GM23248 (cell line): ENCODE data around the gene SLC28A3. TPM values are rescaled to one million over a fixed set of nuclear protein-coding genes. Genes with fewer than 3 reads are reported as not detected.

Source experiments
- DNase-seq: peaks from one replicate; pipeline ENCODE4 v3.0.0-alpha.2; 2015
- H2AFZ ChIP-seq: fragments of 200-600 bp; sonication (generic); 2 replicates; pipeline ENCODE4 v1.6.1; 2016; ENCODE audit warnings: antibody characterized with exemption
- H3F3A ChIP-seq: fragments of 200-600 bp; sonication (generic); 2 replicates; pipeline ENCODE4 v1.6.1; 2016; ENCODE audit warnings: mild to moderate bottlenecking, antibody characterized with exemption, mixed run types; ENCODE audit not compliant: insufficient read depth
- H3K27ac ChIP-seq: fragments of 200-600 bp; sonication (generic); 2 replicates; pipeline ENCODE4 v1.5.1; 2016; ENCODE audit warnings: mild to moderate bottlenecking
- H3K27me3 ChIP-seq: fragments of 200-600 bp; sonication (generic); replicated peaks from 2 replicates; pipeline ENCODE4 v1.6.1; 2016; ENCODE audit warnings: mild to moderate bottlenecking; ENCODE audit not compliant: insufficient read depth
- H3K36me3 ChIP-seq: fragments of 200-600 bp; sonication (generic); 2 replicates; pipeline ENCODE4 v1.6.1; 2016; ENCODE audit warnings: low read depth, mild to moderate bottlenecking
- H3K4me1 ChIP-seq: fragments of 200-600 bp; sonication (generic); 2 replicates; pipeline ENCODE4 v1.6.1; 2016; ENCODE audit warnings: mild to moderate bottlenecking; ENCODE audit not compliant: insufficient read depth
- H3K4me2 ChIP-seq: fragments of 200-600 bp; sonication (generic); one replicate; pipeline ENCODE4 v1.6.1; 2016; ENCODE audit warnings: mild to moderate bottlenecking; ENCODE audit not compliant: unreplicated experiment
- H3K4me3 ChIP-seq: fragments of 200-600 bp; sonication (generic); 2 replicates; pipeline ENCODE4 v1.5.1; 2016; ENCODE audit warnings: mild to moderate bottlenecking
- H3K79me2 ChIP-seq: fragments of 200-600 bp; sonication (generic); 2 replicates; pipeline ENCODE4 v1.6.1; 2016; ENCODE audit warnings: mild to moderate bottlenecking; ENCODE audit not compliant: insufficient read depth
- H3K9ac ChIP-seq: fragments of 200-600 bp; sonication (generic); 2 replicates; pipeline ENCODE4 v1.6.1; 2016; ENCODE audit warnings: mild to moderate bottlenecking
- H3K9me2 ChIP-seq: fragments of 200-600 bp; sonication (generic); 2 replicates; pipeline ENCODE4 v1.6.1; 2016; ENCODE audit warnings: mixed run types, mild to moderate bottlenecking, moderate library complexity; ENCODE audit not compliant: insufficient read depth
- H3K9me3 ChIP-seq: fragments of 200-600 bp; sonication (generic); one replicate; pipeline ENCODE4 v1.6.1; 2017; ENCODE audit warnings: low read depth
- H4K20me1 ChIP-seq: fragments of 200-600 bp; sonication (generic); 2 replicates; pipeline ENCODE4 v1.6.0; 2016; ENCODE audit not compliant: insufficient read depth
- EZH2 ChIP-seq: fragments of 200-600 bp; sonication (generic); IDR thresholded peaks from 2 replicates; pipeline ENCODE4 v1.6.1; 2018; ENCODE audit warnings: antibody characterized with exemption, mild to moderate bottlenecking; ENCODE audit not compliant: insufficient read depth, poor library complexity, severe bottlenecking
- EZH2phosphoT487 ChIP-seq: fragments of 200-600 bp; sonication (generic); IDR thresholded peaks from 2 replicates; pipeline ENCODE4 v1.6.1; 2018; ENCODE audit warnings: antibody characterized with exemption, moderate library complexity, mild to moderate bottlenecking, low read depth; ENCODE audit not compliant: insufficient read depth
- WGBS, 2 experiments: methylation state at CpG; one replicate each; pipeline ENCODE4 v1.1.6; 2015 to 2017; ENCODE audit warnings: low lambda C conversion rate in 2 of 2, low coverage in 1 of 2; ENCODE audit errors: missing lambda C conversion rate in 2 of 2; 5-methylcytosine and 5-hydroxymethylcytosine counted together
- in situ Hi-C: fragments of 300-500 bp; cut with MboI; formaldehyde crosslinking; loops from 2 replicates; pipeline ENCODE4 v1.15.0; 2020
- polyA plus RNA-seq: library from polyadenylated mRNA; unstranded; fragments of >200 nt; fragmentation: Nextera tagmentation; extraction: Ambion mirVana; gene quantifications from 2 replicates; pipeline ENCODE4 v1.2.1, GENCODE V29; 2016
- total RNA-seq: library from RNA; depleted of rRNA; stranded (reverse); fragments of >200 nt; shearing (Covaris generic); gene quantifications from 2 replicates; pipeline ENCODE4 v1.2.3, GENCODE V29; 2014

The SLC28A3 gene
- total and polyA plus RNA-seq, 2 experiments from 2014 or later = 0.11 to 0.32 TPM

GRCh38 chr9:84331119-84331809 is 9.3 kb downstream of the SLC28A3 start:
- Histone ChIP-seq H3K4me1 (no peaks in the 10 kb centered on the region), H3K9me2 (no peaks in the 10 kb centered on the region), H3F3A (no peaks in the 10 kb centered on the region), H3K4me2 (no peak overlapping the region), H3K4me3 (no peak overlapping the region), H3K27ac (no peak overlapping the region), H3K9me3 (no peaks in the 10 kb centered on the region), H2AFZ (peak overlapping the region; percentile 62; the same call in 1 of the 2 replicates), H4K20me1 (no peaks in the 10 kb centered on the region), H3K27me3 (no peaks in the 10 kb centered on the region), H3K9ac (no peak overlapping the region), H3K79me2 (no peaks in the 10 kb centered on the region), H3K36me3 (no peaks in the 10 kb centered on the region)
- in situ Hi-C loops = no loop called here
- DNase-seq = peak; percentile 43
- 30 to 43% methylated on average over 5 of the region's 5 CpGs for WGBS, 2 experiments
- no peak for TF ChIP-seq EZH2
- no peak for TF ChIP-seq EZH2phosphoT487

DNA sequence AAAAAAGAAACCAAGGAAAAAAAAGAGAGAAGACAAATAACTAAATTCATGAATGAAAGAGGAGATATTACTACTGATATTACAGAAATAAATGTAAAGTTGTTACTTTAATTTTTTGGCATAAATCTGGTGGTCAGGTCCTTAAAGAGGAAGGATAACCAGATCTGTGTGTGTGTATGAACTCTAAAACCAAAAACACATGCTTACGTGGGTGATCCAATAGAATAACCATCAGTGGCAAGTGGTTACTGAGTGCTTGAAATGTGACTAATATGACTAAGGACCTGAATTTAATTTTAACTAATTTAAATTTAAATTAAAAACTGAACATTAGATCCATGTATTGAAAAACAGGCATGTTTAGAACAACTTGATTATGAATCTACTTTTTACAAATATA is 10.3 kb downstream of the SLC28A3 start:
- no peak overlapping the region for H3K9ac ChIP-seq
- no peaks in the 10 kb centered on the region for H3K9me2 ChIP-seq
- WGBS, 2 experiments = 11 to 25% methylated on average over 1 of the region's 1 CpG
- no peaks in the 10 kb centered on the region for H3K9me3 ChIP-seq
- H3K4me3 ChIP-seq = no peak overlapping the region
- H4K20me1 ChIP-seq = no peaks in the 10 kb centered on the region
- H3K4me2 ChIP-seq = no peak overlapping the region
- no peak overlapping the region for H3K27ac ChIP-seq
- no peaks in the 10 kb centered on the region for H3F3A ChIP-seq
- no peaks in the 10 kb centered on the region for H3K79me2 ChIP-seq
- no peak for DNase-seq
- no peak overlapping the region for H2AFZ ChIP-seq
- no peaks in the 10 kb centered on the region for H3K27me3 ChIP-seq
- H3K4me1 ChIP-seq = no peaks in the 10 kb centered on the region
- no peak for TF ChIP-seq EZH2phosphoT487
- TF ChIP-seq EZH2 = no peak
- H3K36me3 ChIP-seq = no peaks in the 10 kb centered on the region
- in situ Hi-C loops = no loop called here

DNA sequence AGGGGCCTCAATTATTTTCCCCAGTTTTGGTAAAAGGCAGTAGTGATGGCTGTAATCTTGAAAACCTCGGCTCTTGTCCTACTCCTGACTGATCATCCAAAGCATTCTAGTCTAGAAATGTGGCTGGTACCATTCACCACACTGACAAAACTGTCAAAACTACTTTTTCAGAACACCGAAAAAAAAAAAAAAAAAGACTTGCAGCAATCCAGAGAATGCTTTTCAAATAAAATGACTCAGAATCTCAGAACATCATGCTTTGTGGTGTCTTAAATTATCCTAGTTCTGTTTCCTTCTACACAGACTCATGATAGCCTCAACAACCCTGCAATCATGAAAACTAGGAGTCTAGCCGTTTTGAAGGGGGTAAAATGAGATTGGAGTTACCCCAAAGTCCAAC is 13.4 kb downstream of the SLC28A3 start:
- Histone ChIP-seq H3K36me3 (no peaks in the 10 kb centered on the region), H3K4me2 (no peak overlapping the region), H3K4me3 (no peak overlapping the region), H3K9me3 (no peaks in the 10 kb centered on the region), H3F3A (no peaks in the 10 kb centered on the region), H3K9me2 (no peaks in the 10 kb centered on the region), H3K27ac (no peak overlapping the region), H3K79me2 (no peaks in the 10 kb centered on the region), H3K9ac (no peak overlapping the region), H3K27me3 (no peaks in the 10 kb centered on the region), H4K20me1 (no peaks in the 10 kb centered on the region), H2AFZ (no peak overlapping the region), H3K4me1 (no peaks in the 10 kb centered on the region)
- WGBS, 2 experiments = 68 to 74% methylated on average over 3 of the region's 3 CpGs
- no peak for DNase-seq
- in situ Hi-C loops = no loop called here
- TF ChIP-seq EZH2 = no peak
- no peak for TF ChIP-seq EZH2phosphoT487

DNA sequence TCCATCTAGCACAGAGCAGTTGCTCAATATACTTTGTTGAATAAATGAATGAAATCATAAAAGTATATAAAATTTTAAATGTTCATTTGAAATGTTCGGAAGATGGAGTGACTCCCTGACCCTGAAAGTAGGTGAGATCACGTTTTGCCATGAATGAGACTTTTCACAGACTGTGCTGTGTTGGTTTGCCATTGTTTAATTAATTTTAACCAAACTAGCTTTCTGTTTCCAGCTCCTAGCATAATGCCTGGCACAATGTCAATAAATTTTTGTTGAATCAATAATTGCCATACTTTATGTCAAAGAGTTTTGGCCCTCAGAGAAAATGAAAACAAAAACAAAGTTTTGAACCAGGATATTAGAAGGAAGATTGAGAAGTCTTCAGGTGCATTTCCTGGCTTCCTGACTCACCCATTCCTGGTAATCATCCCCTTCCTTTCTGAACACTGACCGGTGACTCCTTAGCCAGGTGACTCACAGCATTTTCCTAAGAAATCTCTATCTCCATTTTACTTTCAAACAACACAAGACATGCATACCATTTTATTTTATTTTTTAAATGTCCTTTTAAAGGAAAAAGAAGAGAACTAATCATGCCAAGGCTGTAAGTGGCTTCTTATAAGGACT is 15.1 kb downstream of the SLC28A3 start:
- H3K9ac ChIP-seq = no peak overlapping the region
- no peaks in the 10 kb centered on the region for H3K36me3 ChIP-seq
- H3K9me3 ChIP-seq = no peaks in the 10 kb centered on the region
- WGBS, 2 experiments = 60 to 72% methylated on average over 3 of the region's 3 CpGs
- H3F3A ChIP-seq = no peaks in the 10 kb centered on the region
- no peak overlapping the region for H3K4me2 ChIP-seq
- H4K20me1 ChIP-seq = no peaks in the 10 kb centered on the region
- no peak overlapping the region for H3K27ac ChIP-seq
- in situ Hi-C loops = no loop called here
- H3K27me3 ChIP-seq = no peaks in the 10 kb centered on the region
- H2AFZ ChIP-seq = no peak overlapping the region
- no peak overlapping the region for H3K4me3 ChIP-seq
- no peak for TF ChIP-seq EZH2
- no peaks in the 10 kb centered on the region for H3K4me1 ChIP-seq
- H3K79me2 ChIP-seq = no peaks in the 10 kb centered on the region
- no peaks in the 10 kb centered on the region for H3K9me2 ChIP-seq
- DNase-seq = peak; percentile 47
